Measurements from ENCODE around the gene DNAL1.
A peak's percentile ranks its signal among the peaks of the same experiment; 100 is the strongest.

DNAL1 gene

DNA sequence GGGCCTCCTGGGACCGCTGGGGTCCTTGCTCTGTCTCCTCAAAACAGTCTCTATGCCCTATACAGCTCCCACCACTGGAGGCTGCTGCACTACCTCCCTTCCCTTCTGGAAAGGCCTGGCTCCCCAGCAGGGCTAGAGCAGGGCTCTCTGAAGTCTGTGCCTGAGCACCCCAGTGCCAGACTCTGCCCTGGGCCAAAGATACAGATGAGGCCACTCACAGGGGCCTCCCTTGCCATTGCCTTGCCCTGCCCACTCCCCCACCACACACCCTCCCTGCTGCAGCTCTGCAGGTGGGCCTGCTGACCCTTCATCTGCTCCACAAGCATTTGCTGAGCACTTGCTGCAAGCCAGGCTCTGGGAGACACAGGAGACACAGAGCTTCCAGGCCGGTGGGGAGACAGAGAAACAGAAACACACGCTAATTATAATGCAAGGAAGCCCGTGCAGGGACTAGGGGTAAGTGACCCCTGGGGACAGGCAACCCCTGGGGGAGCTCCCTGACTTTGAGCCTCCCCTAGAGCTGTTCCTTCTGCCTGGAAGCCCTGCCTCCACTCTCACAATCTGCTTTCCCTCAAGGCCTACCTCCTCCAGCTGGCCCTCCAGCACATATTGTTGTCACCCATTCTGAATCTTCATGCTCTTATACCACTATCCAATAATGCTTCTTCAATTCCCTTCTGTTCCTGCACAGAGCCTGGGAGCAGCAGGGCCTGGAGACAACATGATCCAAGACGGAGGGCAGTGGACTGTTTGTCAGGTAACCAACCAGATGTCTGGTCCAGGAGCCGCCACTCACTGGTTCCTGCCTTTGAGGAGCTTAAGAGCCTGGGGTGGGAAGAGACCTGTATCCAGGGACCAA lies 102.0 kb downstream of the DNAL1 start:
- DNase-seq (ENCODE audit: low read depth) = no peak
- H3K4me3 ChIP-seq (ENCODE audit: low read depth, low read length) = no peak overlapping the region
- TF ChIP-seq, protein P1, sequence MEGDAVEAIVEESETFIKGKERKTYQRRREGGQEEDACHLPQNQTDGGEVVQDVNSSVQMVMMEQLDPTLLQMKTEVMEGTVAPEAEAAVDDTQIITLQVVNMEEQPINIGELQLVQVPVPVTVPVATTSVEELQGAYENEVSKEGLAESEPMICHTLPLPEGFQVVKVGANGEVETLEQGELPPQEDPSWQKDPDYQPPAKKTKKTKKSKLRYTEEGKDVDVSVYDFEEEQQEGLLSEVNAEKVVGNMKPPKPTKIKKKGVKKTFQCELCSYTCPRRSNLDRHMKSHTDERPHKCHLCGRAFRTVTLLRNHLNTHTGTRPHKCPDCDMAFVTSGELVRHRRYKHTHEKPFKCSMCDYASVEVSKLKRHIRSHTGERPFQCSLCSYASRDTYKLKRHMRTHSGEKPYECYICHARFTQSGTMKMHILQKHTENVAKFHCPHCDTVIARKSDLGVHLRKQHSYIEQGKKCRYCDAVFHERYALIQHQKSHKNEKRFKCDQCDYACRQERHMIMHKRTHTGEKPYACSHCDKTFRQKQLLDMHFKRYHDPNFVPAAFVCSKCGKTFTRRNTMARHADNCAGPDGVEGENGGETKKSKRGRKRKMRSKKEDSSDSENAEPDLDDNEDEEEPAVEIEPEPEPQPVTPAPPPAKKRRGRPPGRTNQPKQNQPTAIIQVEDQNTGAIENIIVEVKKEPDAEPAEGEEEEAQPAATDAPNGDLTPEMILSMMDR (IDR thresholded peaks at IDR 0.05; ENCODE audit: insufficient read depth, low read depth, low read length, missing control alignments) = peak; percentile 20

DNA sequence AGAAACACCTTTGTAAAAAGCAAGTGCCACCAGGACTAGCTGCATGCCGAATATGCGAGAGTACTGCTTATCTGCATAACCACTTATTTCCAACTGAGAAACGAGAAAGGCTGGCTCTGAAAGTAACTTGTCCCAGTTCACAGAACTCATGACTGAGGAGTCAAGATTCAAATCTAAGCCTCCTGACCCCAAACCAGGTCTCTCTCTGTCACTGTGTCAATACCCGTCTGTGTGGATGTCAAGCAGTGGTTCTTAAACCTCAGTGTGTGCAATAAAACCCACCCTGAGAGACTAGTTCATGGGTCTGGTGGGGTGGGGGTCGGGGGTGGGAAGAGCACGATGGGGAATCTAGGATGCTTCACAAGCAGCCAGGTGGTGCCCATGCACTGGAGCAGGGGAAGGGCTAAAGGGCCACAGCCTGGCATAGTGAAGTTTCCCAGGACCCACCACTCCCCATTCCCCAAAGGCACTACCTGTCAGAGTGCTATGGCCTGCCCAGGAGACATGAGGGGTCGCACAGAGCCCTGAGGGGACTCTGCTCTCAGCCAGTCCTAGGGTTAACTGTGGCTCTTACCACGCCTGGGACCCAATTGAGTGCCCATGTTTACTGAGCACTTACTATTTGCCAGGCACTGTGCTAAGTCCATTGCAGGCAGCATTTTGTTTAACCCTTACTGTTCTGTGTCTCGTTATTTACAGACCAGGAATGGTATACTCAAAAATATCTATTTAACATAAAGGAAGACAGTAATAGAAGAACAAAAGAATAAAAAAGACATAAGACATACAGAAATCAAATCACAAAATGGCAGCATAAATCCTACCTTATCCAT lies 102.8 kb downstream of the DNAL1 start:
- TF ChIP-seq, protein P1 (IDR thresholded peaks at IDR 0.05; ENCODE audit: insufficient read depth, low read depth, low read length, missing control alignments) = no peak
- DNase-seq (ENCODE audit: low read depth) = peak; percentile 46
- no peak overlapping the region for H3K4me3 ChIP-seq (ENCODE audit: low read depth, low read length)

DNA sequence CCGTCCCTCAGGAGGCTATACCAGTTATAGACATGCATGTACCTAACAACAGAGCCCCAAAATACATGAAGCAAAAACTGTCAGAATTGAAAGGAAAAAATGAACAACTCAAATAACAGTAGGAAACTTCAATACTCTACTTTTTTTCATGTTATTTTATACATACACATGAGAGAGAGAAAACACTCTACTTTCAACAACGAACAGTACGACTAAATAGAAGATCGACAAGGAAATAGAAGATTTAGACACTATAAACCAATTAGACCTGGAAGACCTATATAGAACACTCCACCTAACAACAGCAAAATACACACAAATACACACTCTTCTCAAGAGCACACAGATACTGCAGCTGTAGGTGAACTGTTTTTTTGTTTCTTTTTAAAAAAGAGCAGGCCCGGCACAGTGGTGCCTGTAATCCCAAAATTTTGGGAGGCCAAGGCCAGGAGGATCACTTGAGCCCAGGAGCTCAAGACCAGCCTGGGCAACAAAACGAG lies 104.1 kb downstream of the DNAL1 start:
- H3K4me3 ChIP-seq (ENCODE audit: low read depth, low read length) = no peak overlapping the region
- TF ChIP-seq, protein P1 (IDR thresholded peaks at IDR 0.05; ENCODE audit: insufficient read depth, low read depth, low read length, missing control alignments) = no peak
- DNase-seq (ENCODE audit: low read depth) = no peak

DNA sequence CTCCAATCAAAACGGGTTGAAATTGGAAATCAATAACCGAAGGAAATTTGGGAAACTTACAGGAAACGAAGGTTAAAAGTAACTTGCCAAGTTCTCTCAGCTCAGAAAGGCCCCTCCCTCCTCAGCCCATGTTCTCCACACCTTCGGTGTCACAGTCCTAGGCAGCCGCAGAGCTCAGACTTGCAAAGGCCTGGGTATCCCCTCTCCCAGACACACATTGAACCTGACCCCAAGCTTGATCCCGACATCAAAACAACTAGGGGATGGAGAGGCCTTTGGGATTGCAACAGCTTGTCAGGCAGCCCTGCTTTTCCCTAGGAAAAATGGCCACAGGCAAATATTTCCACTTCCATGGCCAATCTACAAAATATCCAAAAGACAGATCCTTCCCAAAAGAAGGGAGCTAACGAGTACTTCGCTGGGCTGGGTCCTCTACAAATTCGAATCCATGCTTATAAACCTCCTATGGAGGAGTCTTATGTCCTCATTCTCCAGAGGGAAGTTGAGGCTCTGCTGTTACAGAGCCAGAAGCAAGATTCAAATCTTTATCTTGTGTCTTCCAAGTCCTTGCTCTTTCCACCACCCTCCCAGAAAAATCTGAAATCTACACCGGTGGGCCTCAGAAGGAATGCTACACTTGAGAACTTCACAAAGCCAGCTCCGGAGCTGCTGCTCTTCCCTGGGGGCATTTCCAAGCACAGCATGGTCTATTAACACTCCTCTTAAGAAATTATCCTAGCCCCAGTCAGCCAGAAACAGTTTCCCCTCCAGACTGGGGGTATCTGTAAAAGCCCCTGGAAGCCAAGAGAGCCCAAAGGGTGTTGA lies 105.1 kb downstream of the DNAL1 start:
- TF ChIP-seq, protein P1 (IDR thresholded peaks at IDR 0.05; ENCODE audit: insufficient read depth, low read depth, low read length, missing control alignments) = no peak

DNA sequence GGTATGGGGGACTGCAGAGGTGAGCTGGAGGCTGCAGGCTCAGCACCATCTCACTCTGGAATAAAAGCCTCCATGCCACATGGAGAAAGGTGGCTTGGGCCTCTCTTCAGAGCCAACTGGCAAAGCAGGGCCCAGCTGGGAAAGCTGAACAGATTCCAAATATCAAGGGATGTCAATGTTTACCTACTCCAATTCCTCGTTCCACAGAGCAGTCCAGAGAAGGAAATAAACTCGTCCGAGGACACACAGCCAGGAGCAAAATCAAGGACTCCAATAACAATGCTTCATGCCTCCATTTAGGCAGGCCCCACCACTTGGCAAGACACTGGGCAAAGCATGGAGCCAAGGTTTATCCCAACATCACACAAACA lies 105.7 kb downstream of the DNAL1 start:
- TF ChIP-seq, protein P1 (IDR thresholded peaks at IDR 0.05; ENCODE audit: insufficient read depth, low read depth, low read length, missing control alignments) = no peak
- no peak for DNase-seq (ENCODE audit: low read depth)
- H3K4me3 ChIP-seq (ENCODE audit: low read depth, low read length) = no peak overlapping the region

More for the DNA sequence above, 105.1 kb downstream of the DNAL1 start:
- no peak for DNase-seq (ENCODE audit: low read depth)
- no peak overlapping the region for H3K4me3 ChIP-seq (ENCODE audit: low read depth, low read length)

DNA sequence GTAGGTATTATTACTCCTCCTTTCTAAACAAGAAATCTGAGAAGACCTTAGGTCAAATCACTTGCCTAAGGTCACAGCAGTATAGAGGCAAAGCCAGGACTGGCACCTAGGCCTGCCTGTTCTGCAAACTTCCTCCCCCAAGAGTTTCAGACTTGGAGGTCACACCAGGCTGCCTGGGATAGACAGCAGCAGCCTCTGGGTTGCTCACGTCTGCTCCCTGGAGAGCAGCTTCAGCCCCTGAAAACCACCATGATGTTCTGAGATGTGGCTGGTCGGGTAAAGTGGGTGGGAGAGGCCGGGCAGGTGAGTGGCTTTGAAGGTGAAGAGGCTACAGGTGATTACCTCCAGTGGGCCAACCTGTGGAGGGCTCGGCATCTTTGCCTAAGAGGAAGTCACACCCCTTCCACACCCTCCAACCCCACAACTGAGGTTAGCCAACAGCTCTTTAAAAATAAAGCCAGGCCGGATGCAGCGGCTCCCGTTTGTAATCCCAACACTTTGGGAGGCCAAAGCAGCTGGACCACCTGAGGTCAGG lies 106.4 kb downstream of the DNAL1 start:
- no peak overlapping the region for H3K4me3 ChIP-seq (ENCODE audit: low read depth, low read length)
- DNase-seq (ENCODE audit: low read depth) = no peak
- TF ChIP-seq, protein P1 (IDR thresholded peaks at IDR 0.05; ENCODE audit: insufficient read depth, low read depth, low read length, missing control alignments) = no peak
